ENCODE data around the gene ZNF689. TPM values are rescaled to one million over a fixed set of nuclear protein-coding genes. Genes with fewer than 3 reads are reported as not detected.
"Not testable (repeated sequence)": the region's sequence is repeated elsewhere in the genome, so short reads cannot be mapped to it uniquely, and the experiment has no call there.

ZNF689 gene
- polyA plus RNA-seq, 1 donor: 8.6 TPM

DNA sequence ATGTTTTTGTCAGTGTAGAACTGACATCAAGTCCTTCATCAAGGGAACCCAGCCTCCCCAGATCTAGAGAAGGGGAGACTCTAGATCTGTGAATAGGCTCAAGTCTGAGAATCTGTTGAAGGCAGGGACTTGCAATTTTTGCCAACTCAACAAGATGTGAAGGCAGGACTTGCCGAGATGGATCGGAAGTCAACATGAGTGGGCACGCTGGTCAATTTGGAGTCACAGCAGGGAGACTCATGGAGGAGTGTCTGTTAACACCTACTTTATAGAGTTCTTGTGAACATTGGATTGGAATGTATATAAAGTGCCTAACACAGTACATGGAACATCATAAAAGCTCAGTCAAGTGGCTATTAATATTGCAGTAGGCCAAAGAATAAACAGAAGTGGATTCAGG is 10.0 kb downstream of the ZNF689 start:
- no peak for DNase-seq
- no CpG with 5 or more reads among the region's 3 CpGs for WGBS (ENCODE audit: insufficient coverage, low lambda C conversion rate)
- Histone ChIP-seq H3K4me3 (ENCODE audit: low read length) (no peak overlapping the region), H3K4me1 (ENCODE audit: control insufficient read depth, insufficient read depth, low read length) (peaks cover 8% of the 10 kb centered on the region), H3K9me3 (ENCODE audit: control insufficient read depth, low read depth, low read length) (no peaks in the 10 kb centered on the region), H3K27me3 (ENCODE audit: control insufficient read depth, insufficient read depth, low read length) (no peaks in the 10 kb centered on the region), H3K27ac (ENCODE audit: low read length) (no peak overlapping the region), H3K36me3 (ENCODE audit: control insufficient read depth, insufficient read depth, low read length) (peaks cover 19% of the 10 kb centered on the region)

DNA sequence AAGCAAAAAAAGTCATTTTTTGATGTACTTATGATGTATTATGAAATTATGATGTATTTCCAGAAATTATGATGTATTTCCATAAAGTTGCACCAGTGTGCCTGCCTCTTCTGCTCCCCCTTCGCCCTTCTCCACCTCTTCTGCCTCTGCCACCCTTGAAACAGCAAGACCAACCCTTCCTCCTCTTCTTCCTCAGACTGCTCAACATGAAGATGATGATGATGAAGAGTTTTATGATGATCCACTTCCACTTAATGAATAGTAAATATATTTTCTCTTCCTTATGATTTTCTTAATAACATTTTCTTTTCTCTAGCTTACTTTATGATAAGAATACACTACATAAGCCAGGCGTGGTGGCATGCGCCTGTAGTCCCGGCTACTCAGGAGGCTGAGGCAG is 17.3 kb downstream of the ZNF689 start:
- Histone ChIP-seq H3K9me3 (ENCODE audit: control insufficient read depth, low read depth, low read length) (no peaks in the 10 kb centered on the region), H3K27ac (ENCODE audit: low read length) (no peak overlapping the region), H3K4me1 (ENCODE audit: control insufficient read depth, insufficient read depth, low read length) (peaks cover 5% of the 10 kb centered on the region), H3K36me3 (ENCODE audit: control insufficient read depth, insufficient read depth, low read length) (no peaks in the 10 kb centered on the region), H3K27me3 (ENCODE audit: control insufficient read depth, insufficient read depth, low read length) (no peaks in the 10 kb centered on the region), H3K4me3 (ENCODE audit: low read length) (no peak overlapping the region)
- no peak for DNase-seq
- WGBS (ENCODE audit: insufficient coverage, low lambda C conversion rate): no CpG with 5 or more reads among the region's 4 CpGs

DNA sequence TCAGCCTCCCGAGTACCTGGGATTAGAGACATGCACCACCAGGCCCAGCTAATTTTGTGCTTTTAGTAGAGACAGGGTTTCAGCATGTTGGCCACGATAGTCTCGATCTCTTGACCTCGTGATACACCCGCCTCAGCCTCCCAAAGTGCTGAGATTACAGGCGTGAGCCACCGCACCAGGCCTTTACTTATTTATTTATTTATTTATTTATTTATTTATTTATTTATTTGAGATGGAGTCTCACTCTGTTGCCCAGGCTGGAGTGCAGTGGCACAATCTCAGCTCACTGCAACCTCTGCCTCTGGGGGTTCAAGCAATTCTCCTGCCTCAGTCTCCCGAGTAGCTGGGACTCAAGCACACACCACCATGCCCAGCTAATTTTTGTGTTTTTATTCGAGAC is 19.3 kb downstream of the ZNF689 start:
- not testable (repeated sequence) for H3K4me3 ChIP-seq (ENCODE audit: low read length); DNase-seq; H3K4me1 ChIP-seq (ENCODE audit: control insufficient read depth, insufficient read depth, low read length); H3K9me3 ChIP-seq (ENCODE audit: control insufficient read depth, low read depth, low read length); H3K27me3 ChIP-seq (ENCODE audit: control insufficient read depth, insufficient read depth, low read length); H3K36me3 ChIP-seq (ENCODE audit: control insufficient read depth, insufficient read depth, low read length)
- WGBS (ENCODE audit: insufficient coverage, low lambda C conversion rate): 100% methylated on average over 1 of the region's 9 CpGs
- peak overlapping the region; percentile 81 for H3K27ac ChIP-seq (ENCODE audit: low read length)

DNA sequence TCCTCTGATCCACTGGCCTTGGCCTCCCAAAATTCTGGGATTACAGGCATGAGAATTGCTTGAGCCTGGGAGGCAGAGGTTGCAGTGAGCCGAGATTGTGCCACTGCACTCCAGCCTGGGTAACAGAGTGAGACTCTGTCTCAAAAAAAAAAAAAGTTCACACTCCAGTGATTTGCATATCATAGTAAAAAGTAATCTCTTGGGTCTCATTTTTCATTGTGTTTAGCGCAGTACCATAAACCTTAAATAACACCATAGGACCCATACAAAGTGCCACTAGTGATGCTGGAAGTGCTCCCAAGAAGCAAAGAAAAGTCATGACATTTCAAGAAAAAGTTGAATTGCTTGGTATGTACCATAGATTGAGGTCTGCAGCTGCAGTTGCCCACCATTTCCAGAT is 20.6 kb downstream of the ZNF689 start:
- not testable (repeated sequence) for H3K4me1 ChIP-seq (ENCODE audit: control insufficient read depth, insufficient read depth, low read length); H3K4me3 ChIP-seq (ENCODE audit: low read length); H3K9me3 ChIP-seq (ENCODE audit: control insufficient read depth, low read depth, low read length); H3K36me3 ChIP-seq (ENCODE audit: control insufficient read depth, insufficient read depth, low read length); DNase-seq; H3K27me3 ChIP-seq (ENCODE audit: control insufficient read depth, insufficient read depth, low read length)
- peak overlapping the region; percentile 81 for H3K27ac ChIP-seq (ENCODE audit: low read length)
- no CpG with 5 or more reads among the region's 2 CpGs for WGBS (ENCODE audit: insufficient coverage, low lambda C conversion rate)

DNA sequence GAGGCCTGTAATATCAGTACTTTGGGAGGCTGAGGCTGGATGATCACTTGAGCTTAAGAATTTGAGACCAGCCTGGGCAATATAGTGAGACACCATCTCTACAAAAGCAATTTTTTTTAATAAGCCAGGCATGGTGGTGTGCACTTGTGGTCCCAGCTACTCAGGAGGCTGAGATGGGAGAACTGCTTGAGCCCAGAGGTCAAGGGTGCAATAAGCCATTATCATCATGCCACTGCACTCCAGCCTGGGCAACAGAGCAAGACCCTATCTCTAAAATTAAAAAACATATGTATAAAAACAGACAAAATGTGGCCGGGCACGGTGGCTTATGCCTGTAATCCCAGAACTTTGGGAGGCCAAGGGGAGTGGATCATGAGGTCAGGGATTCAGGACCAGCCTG is 21.5 kb downstream of the ZNF689 start:
- Histone ChIP-seq H3K4me1 (ENCODE audit: control insufficient read depth, insufficient read depth, low read length) (peaks cover 9% of the 10 kb centered on the region), H3K9me3 (ENCODE audit: control insufficient read depth, low read depth, low read length) (no peaks in the 10 kb centered on the region), H3K27me3 (ENCODE audit: control insufficient read depth, insufficient read depth, low read length) (no peaks in the 10 kb centered on the region), H3K36me3 (ENCODE audit: control insufficient read depth, insufficient read depth, low read length) (peaks cover 4% of the 10 kb centered on the region), H3K27ac (ENCODE audit: low read length) (no peak overlapping the region), H3K4me3 (ENCODE audit: low read length) (no peak overlapping the region)
- no peak for DNase-seq
- WGBS (ENCODE audit: insufficient coverage, low lambda C conversion rate): no CpG with 5 or more reads among the region's 2 CpGs

DNA sequence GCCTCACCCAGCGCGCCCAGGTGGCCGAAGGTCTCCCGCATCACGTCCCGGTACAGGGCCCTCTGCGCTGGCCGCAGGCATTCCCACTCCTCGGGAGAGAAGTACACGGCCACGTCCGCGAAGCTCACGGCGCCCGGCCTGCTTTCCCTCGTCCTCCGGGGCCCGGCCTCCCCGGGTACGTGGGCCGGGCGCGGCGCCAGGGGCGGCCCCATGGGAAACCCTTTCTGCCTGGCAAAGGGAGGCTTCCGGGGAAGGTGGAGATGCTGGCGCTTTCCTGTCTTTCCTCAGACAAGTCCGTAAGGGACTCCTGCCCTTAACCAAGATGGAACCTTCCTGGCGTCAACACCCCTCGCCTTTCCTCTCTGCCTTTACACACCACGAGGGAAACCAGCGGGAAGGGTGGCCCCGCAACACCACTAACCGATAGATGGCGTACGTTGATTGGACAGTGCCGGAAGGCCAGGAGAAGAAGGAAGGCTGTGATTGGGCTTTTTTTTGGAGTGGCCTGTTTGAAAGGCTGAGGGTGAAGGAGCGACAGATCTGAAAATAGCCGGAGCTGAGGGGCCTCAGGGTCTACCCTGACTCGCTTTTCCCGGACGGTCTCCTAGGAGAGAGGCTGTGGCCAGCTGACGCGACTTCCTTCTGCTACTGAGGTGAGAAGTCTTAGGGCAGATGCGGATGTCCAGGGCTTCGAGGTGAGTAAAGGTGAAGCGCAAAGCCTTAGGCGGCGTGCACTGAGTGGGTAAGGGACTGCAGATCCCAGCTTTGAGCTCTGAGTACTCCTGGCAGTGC is 24.6 kb downstream of the ZNF689 start, which contains the start of gene ZNF785:
TSS of gene ZNF785 (minus strand) at position 298 of the 792 bp plus-strand sequence. CDS start at position 212, 86 bp downstream.
- peak; percentile 98 for DNase-seq
- H3K36me3 ChIP-seq (ENCODE audit: control insufficient read depth, insufficient read depth, low read length): peaks cover 26% of the 10 kb centered on the region
- peak within 1 kb of the TSS; percentile 82 for H3K27ac ChIP-seq (ENCODE audit: low read length)
- H3K4me3 ChIP-seq (ENCODE audit: low read length): peak within 1 kb of the TSS; percentile 53
- WGBS (ENCODE audit: insufficient coverage, low lambda C conversion rate): no CpG with 5 or more reads among the region's 50 CpGs
- H3K27me3 ChIP-seq (ENCODE audit: control insufficient read depth, insufficient read depth, low read length): no peaks in the 10 kb centered on the region
- peaks cover 8% of the 10 kb centered on the region for H3K9me3 ChIP-seq (ENCODE audit: control insufficient read depth, low read depth, low read length)
- H3K4me1 ChIP-seq (ENCODE audit: control insufficient read depth, insufficient read depth, low read length): peaks cover 9% of the 10 kb centered on the region

DNA sequence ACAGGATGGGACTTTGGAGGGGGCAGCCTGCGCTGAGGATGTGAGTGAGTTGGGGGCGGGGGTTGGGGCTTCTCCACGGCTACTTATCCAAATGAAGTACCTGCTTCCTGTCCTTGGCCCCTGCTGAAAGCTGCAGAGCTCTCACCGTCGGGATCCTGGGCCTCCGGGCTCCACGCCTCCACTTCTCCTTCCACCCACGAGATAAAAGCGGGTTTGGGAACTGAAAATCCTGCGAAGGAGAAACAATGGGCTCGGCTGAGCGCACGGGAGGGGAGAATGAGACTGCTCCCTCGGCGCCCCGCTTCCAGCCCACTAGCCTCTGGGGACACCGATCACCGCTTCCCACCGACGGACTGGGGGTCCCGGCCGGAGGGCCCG is 25.2 kb downstream of the ZNF689 start:
- Histone ChIP-seq H3K36me3 (ENCODE audit: control insufficient read depth, insufficient read depth, low read length) (peaks cover 26% of the 10 kb centered on the region), H3K4me3 (ENCODE audit: low read length) (peak overlapping the region; percentile 53), H3K27ac (ENCODE audit: low read length) (peak overlapping the region; percentile 82), H3K27me3 (ENCODE audit: control insufficient read depth, insufficient read depth, low read length) (no peaks in the 10 kb centered on the region), H3K4me1 (ENCODE audit: control insufficient read depth, insufficient read depth, low read length) (peaks cover 6% of the 10 kb centered on the region), H3K9me3 (ENCODE audit: control insufficient read depth, low read depth, low read length) (peaks cover 8% of the 10 kb centered on the region)
- no CpG with 5 or more reads among the region's 23 CpGs for WGBS (ENCODE audit: insufficient coverage, low lambda C conversion rate)
- DNase-seq: no peak

DNA sequence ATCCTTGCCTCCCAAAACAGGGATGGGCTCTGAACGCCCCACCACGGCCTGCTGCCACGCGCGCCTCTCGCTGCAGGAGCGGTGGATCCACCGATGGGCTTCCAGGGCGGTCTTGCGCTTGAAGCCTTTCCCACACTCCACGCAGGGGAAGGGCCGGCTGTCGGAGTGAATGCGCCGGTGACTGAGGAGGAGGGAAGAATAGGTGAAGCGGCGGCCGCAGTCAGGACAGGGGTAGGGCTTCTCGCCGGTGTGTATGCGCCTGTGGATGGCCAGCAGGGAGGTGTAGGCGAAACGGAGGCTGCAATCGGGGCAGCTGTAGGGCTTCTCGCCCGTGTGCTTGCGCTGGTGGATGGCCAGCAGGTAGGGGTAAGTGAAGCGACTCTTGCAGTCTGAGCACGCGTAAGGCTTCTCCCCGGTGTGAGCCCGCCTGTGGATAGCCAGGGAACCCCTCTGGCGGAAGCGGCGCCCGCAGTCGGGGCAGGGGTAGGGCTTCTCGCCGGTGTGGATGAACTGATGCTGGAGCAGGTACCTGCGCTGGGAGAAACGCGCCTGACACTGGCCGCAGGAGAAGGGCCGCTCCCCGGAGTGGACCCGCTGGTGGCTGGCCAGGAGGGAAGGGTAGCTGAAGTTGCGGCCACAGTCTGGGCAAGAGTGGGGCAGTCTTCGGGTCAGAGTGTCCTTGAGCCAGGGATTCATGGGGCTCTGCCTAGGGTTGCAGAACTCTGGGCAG is 27.4 kb downstream of the ZNF689 start:
- DNase-seq: no peak
- WGBS (ENCODE audit: insufficient coverage, low lambda C conversion rate): no CpG with 5 or more reads among the region's 48 CpGs
- H3K27me3 ChIP-seq (ENCODE audit: control insufficient read depth, insufficient read depth, low read length): no peaks in the 10 kb centered on the region

DNA sequence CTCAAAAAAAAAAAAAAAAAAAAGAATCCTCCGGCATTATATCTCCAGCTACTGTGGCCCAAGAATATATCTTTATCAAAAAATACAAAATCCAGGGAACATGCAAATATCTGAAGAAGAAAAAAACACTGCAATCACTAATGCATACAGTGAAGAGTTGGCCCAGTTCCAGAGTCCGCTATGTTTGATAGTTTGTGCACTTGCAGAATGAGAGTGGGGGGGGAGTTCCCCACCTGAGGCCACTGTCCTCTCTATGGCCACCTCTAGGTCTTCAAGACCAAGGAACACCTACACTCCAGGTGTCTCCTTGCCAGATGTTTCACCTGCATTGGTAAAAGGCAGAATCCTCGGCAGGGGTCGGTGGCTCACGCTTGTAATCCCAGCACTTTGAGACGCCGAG is 28.7 kb downstream of the ZNF689 start:
- no peak overlapping the region for H3K27ac ChIP-seq (ENCODE audit: low read length)
- no peaks in the 10 kb centered on the region for H3K27me3 ChIP-seq (ENCODE audit: control insufficient read depth, insufficient read depth, low read length)
- H3K4me1 ChIP-seq (ENCODE audit: control insufficient read depth, insufficient read depth, low read length): peaks cover 2% of the 10 kb centered on the region
- peaks cover 28% of the 10 kb centered on the region for H3K36me3 ChIP-seq (ENCODE audit: control insufficient read depth, insufficient read depth, low read length)
- H3K4me3 ChIP-seq (ENCODE audit: low read length): no peak overlapping the region
- WGBS (ENCODE audit: insufficient coverage, low lambda C conversion rate): no CpG with 5 or more reads among the region's 7 CpGs
- DNase-seq: no peak
- peaks cover 8% of the 10 kb centered on the region for H3K9me3 ChIP-seq (ENCODE audit: control insufficient read depth, low read depth, low read length)

More for the DNA sequence above, 27.4 kb downstream of the ZNF689 start:
- Histone ChIP-seq H3K4me3 (ENCODE audit: low read length) (no peak overlapping the region), H3K4me1 (ENCODE audit: control insufficient read depth, insufficient read depth, low read length) (peaks cover 6% of the 10 kb centered on the region), H3K27ac (ENCODE audit: low read length) (no peak overlapping the region), H3K9me3 (ENCODE audit: control insufficient read depth, low read depth, low read length) (peaks cover 8% of the 10 kb centered on the region), H3K36me3 (ENCODE audit: control insufficient read depth, insufficient read depth, low read length) (peaks cover 32% of the 10 kb centered on the region)

DNA sequence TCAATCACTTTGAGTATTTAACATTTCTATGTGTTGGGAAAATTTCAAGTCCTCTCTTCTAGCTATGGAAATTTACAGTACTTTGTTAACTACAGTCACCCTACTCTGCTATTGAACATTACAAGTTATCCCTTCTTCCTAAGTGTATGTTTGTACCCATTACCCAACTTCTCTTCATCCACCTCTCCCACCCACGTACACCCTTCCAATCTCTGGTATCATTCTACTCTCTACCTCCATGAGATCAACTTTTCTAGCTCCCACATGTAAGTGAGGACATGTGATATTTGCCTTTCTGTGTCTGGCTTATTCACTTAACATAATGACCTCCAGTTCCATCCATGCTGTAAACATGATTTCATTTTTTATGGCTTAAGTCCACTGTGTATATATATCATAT is 35.5 kb downstream of the ZNF689 start:
- H3K4me1 ChIP-seq (ENCODE audit: control insufficient read depth, insufficient read depth, low read length): peaks cover 14% of the 10 kb centered on the region
- peaks cover 2% of the 10 kb centered on the region for H3K9me3 ChIP-seq (ENCODE audit: control insufficient read depth, low read depth, low read length)
- no peaks in the 10 kb centered on the region for H3K27me3 ChIP-seq (ENCODE audit: control insufficient read depth, insufficient read depth, low read length)
- H3K27ac ChIP-seq (ENCODE audit: low read length): no peak overlapping the region
- H3K4me3 ChIP-seq (ENCODE audit: low read length): no peak overlapping the region
- H3K36me3 ChIP-seq (ENCODE audit: control insufficient read depth, insufficient read depth, low read length): peaks cover 9% of the 10 kb centered on the region
- WGBS (ENCODE audit: insufficient coverage, low lambda C conversion rate): 80% methylated on average over 1 of the region's 1 CpG
- DNase-seq: no peak

Measured in large intestine (tissue), 3 donors.